ENCODE data around the gene AVPI1. TPM values are rescaled to one million over a fixed set of nuclear protein-coding genes. Genes with fewer than 3 reads are reported as not detected.

The AVPI1 gene
- total and polyA plus RNA-seq, 10 of the 15 experiments (the other 5 are each of a cell fraction or from before 2014, with no cell fraction given) = 0.08 to 1.4 (median 0.84) TPM

- Histone ChIP-seq H2AFZ (ENCODE audit: control insufficient read depth, low read depth, low read length) (no peak overlapping the region), H3K27me3 (replicated peaks in 1 of 2; ENCODE audit: control insufficient read depth in 2 of 2, insufficient read depth in 2 of 2, low read length in 1 of 2) (no peaks in the 10 kb centered on the region; a peak in 1 of 4 replicates), H3K4me3 (no peak overlapping the region), H3K4me1 (ENCODE audit: control insufficient read depth, insufficient read depth, low read length) (peaks cover 18% of the 10 kb centered on the region), H4K20me1 (ENCODE audit: control insufficient read depth, insufficient read depth) (no peaks in the 10 kb centered on the region), H3K9me3 (replicated peaks; ENCODE audit: control insufficient read depth, insufficient read depth, low read length) (no peaks in the 10 kb centered on the region), H3K79me2 (ENCODE audit: control insufficient read depth, insufficient read depth, low read length) (no peaks in the 10 kb centered on the region), H3K4me2 (ENCODE audit: control insufficient read depth, insufficient read depth) (no peak overlapping the region), H3K9ac (ENCODE audit: control insufficient read depth, insufficient read depth, low read length) (no peak overlapping the region), H3K27ac (ENCODE audit: control insufficient read depth, insufficient read depth) (no peak overlapping the region), H3K36me3 (ENCODE audit: control insufficient read depth in 2 of 2, insufficient read depth in 2 of 2, low read length in 1 of 2) (no peaks in the 10 kb centered on the region)
- intact Hi-C loops (cut with micrococcal nuclease; ENCODE audit: unreplicated experiment) = no loop called here
- ATAC-seq (no peak), DNase-seq (ENCODE audit: low read depth, low spot score) (no peak), FAIRE-seq (no peak)
- no peak for TF ChIP-seq NFYB (IDR thresholded peaks at IDR 0.05; ENCODE audit: insufficient read depth, low read depth, low read length)
- no peak for TF ChIP-seq NFXL1 (IDR thresholded peaks at IDR 0.05; ENCODE audit: borderline replicate concordance)
- TF ChIP-seq RBBP5 (conservative IDR thresholded peaks at IDR 0.05) = no peak
- no peak for TF ChIP-seq ZNF622 (IDR thresholded peaks at IDR 0.05)
- no peak for TF ChIP-seq GABPA (IDR thresholded peaks at IDR 0.05; ENCODE audit: low read depth)
- TF ChIP-seq TARDBP (IDR thresholded peaks at IDR 0.05; ENCODE audit: borderline replicate concordance) = no peak
- TF ChIP-seq HDAC2 (IDR thresholded peaks at IDR 0.05) = no peak
- no peak for TF ChIP-seq CBX5 (IDR thresholded peaks at IDR 0.05; ENCODE audit: low read depth)
- TF ChIP-seq PRDM15 (CRISPR knock-in tag; IDR thresholded peaks at IDR 0.05) = no peak
- TF ChIP-seq POLR2A (IDR thresholded peaks at IDR 0.05; ENCODE audit: low read depth, low read length) = no peak
- no peak for TF ChIP-seq NR2C1 (IDR thresholded peaks at IDR 0.05)
- no peak for TF ChIP-seq PBX3 (IDR thresholded peaks at IDR 0.05; ENCODE audit: insufficient replicate concordance, low read depth, low read length)
- TF ChIP-seq CTCF (IDR thresholded peaks at IDR 0.05 in 2 of 3, conservative IDR thresholded peaks at IDR 0.05 in 1 of 3; ENCODE audit: control insufficient read depth in 2 of 3, extremely low read depth in 1 of 3, insufficient read depth in 1 of 3, low read depth in 3 of 3, low read length in 3 of 3) = no peak
- CTCF ChIA-PET = interaction anchor here (0.8 to 11.3 kb wide), 3 partner anchors 12 to 49 kb away, joined by 3 to 115 read pairs (median 3); partner anchors contain the start of gene PI4K2A
- RAD21 ChIA-PET (ENCODE audit: unreplicated experiment) = no interaction called here
- SMC1A ChIA-PET (ENCODE audit: uncharacterized antibody, unreplicated experiment) = no interaction called here
- POLR2A ChIA-PET = no interaction called here
- no TSS peak for BruUV-seq (replicated peaks)
- in situ Hi-C loops (cut with MboI) = no loop called here
- WGBS (ENCODE audit: insufficient coverage, insufficient replicate concordance, low lambda C conversion rate, missing lambda C conversion rate) = 53% methylated on average over 5 of the region's 5 CpGs
These were observed 2.5 kb upstream of the AVPI1 start for GRCh38 chr10:97689559-97690020.
